NCI-H2171 treated with DMSO at 0.1 percent for 48 hours (cell line): ENCODE data around the gene CRYGC.

Source experiments
- DNase-seq: peaks from one replicate; lab custom pipeline; 2025; lab: John Stamatoyannopoulos, UW

CRYGC gene

GRCh38 chr2:208093128-208093527 is 36.5 kb downstream of the CRYGC start:
- DNase-seq, result no peak

- no peak for DNase-seq
These were observed 37.4 kb downstream of the CRYGC start for GRCh38 chr2:208092093-208092832.

GRCh38 chr2:208090420-208090819 is 39.2 kb downstream of the CRYGC start:
- DNase-seq, result no peak

- DNase-seq, result no peak
These were observed 43.6 kb downstream of the CRYGC start for GRCh38 chr2:208086029-208086428.

- no peak for DNase-seq
These were observed 45.8 kb downstream of the CRYGC start for GRCh38 chr2:208083807-208084206.
